HepG2 (cell line): ENCODE data around the gene PBX4. TPM values are rescaled to one million over a fixed set of nuclear protein-coding genes. Genes with fewer than 3 reads are reported as not detected.

Experiments
- ATAC-seq: fragments of 200-7000 bp; cut with Tn5 transposase; 3 replicates; pipeline ENCODE4 v1.9.1; 2020; ENCODE audit warnings: mild to moderate bottlenecking, moderate library complexity
- BruUV-seq: library from RNA; stranded (reverse); fragments of 400-500 nt; replicated peaks from 2 replicates; lab custom pipeline; 2021; lab: Mats Ljungman, UMichigan
- CTCF ChIA-PET: fragments of 300-600 bp; formaldehyde crosslinking; extraction: SDS; loops from one replicate; lab custom pipeline; 2021; ENCODE audit warnings: low total read pairs, inconsistent platforms, low intra/inter-chr PET ratio; lab: Yijun Ruan, JAX
- POLR2A ChIA-PET: fragments of 350-600 bp; sonication (Branson Sonifier 250); formaldehyde crosslinking; loops from one replicate; lab custom pipeline; 2020; ENCODE audit warnings: antibody characterized with exemption, inconsistent platforms; lab: Yijun Ruan, JAX
- DNase-seq: peaks from one replicate; pipeline ENCODE4 v3.0.0-alpha.2; 2015; ENCODE audit warnings: low spot score
- FAIRE-seq: peaks from 3 replicates; lab custom pipeline; 2011; peaks lifted over from hg19 to GRCh38; lab: Jason Lieb, UNC
- H2AFZ ChIP-seq: one replicate; pipeline ENCODE4 v1.6.1; 2011; ENCODE audit warnings: low read length, inconsistent platforms
- H3K27ac ChIP-seq: fragments of 300-600 bp; 3 replicates; pipeline ENCODE4 v1.8.0; 2011; ENCODE audit warnings: mixed run types, mild to moderate bottlenecking, mixed read lengths, low read length, inconsistent platforms; ENCODE audit not compliant: insufficient read depth; ENCODE audit errors: extremely low read length
- H3K27me3 ChIP-seq, 2 experiments: fragments of 200-600 bp in 1 of 2; 2 replicates in 1 of 2; 3 replicates in 1 of 2; pipeline versions ENCODE4 v1.6.0 to v1.8.0; 2011; ENCODE audit warnings: low read length in 2 of 2, mild to moderate bottlenecking in 2 of 2, moderate library complexity in 2 of 2, inconsistent platforms in 1 of 2; ENCODE audit not compliant: insufficient read depth in 2 of 2, control insufficient read depth in 1 of 2
- H3K36me3 ChIP-seq, 2 experiments: fragments of 200-600 bp in 1 of 2; replicated peaks in 1 of 2; 2 replicates in 1 of 2; 3 replicates in 1 of 2; pipeline versions ENCODE4 v1.5.1 to v1.8.0; 2011; ENCODE audit warnings: low read length in 2 of 2, inconsistent platforms in 1 of 2; ENCODE audit not compliant: insufficient read depth in 2 of 2, control insufficient read depth in 1 of 2
- H3K4me1 ChIP-seq: 2 replicates; pipeline ENCODE4 v1.5.1; 2012; ENCODE audit warnings: low read length, inconsistent platforms; ENCODE audit not compliant: insufficient read depth
- H3K4me2 ChIP-seq: 2 replicates; pipeline ENCODE4 v1.6.0; 2011; ENCODE audit warnings: low read depth, low read length, inconsistent platforms
- H3K4me3 ChIP-seq, 3 experiments: fragments of 200-600 bp in 1 of 3; sonication (generic), shearing (Covaris generic) in 1 of 3; replicated peaks in 1 of 3; 2 replicates each; pipeline ENCODE4 v1.5.1; 2011 to 2016; ENCODE audit warnings: low read length in 3 of 3, inconsistent platforms in 2 of 3, low read depth in 2 of 3, mild to moderate bottlenecking in 2 of 3, control low read depth in 1 of 3, mixed read lengths in 1 of 3; ENCODE audit not compliant: insufficient read depth in 1 of 3
- H3K79me2 ChIP-seq: one replicate; pipeline ENCODE4 v1.6.1; 2011; ENCODE audit warnings: low read length, inconsistent platforms; ENCODE audit not compliant: insufficient read depth
- H3K9ac ChIP-seq: 2 replicates; pipeline ENCODE4 v1.6.0; 2011; ENCODE audit warnings: mild to moderate bottlenecking, low read depth, low read length, inconsistent platforms; ENCODE audit not compliant: insufficient read depth
- H3K9me3 ChIP-seq: 2 replicates; pipeline ENCODE4 v1.5.1; 2012; ENCODE audit warnings: mild to moderate bottlenecking, low read length
- H4K20me1 ChIP-seq: 2 replicates; pipeline ENCODE4 v1.6.0; 2011; ENCODE audit warnings: inconsistent platforms, mild to moderate bottlenecking, low read length, moderate library complexity; ENCODE audit not compliant: insufficient read depth
- AGO1 ChIP-seq: fragments of 200-400 bp; formaldehyde crosslinking; IDR thresholded peaks from 2 replicates; pipeline ENCODE4 v1.6.1; 2017; ENCODE audit warnings: mild to moderate bottlenecking, low read depth, low read length, moderate library complexity; ENCODE audit not compliant: poor library complexity, severe bottlenecking
- AHR ChIP-seq: IDR thresholded peaks from 2 replicates; pipeline ENCODE4 v1.6.1; 2018; ENCODE audit warnings: missing genetic modification reagents, missing compliant biosample characterization
- FOXA1 ChIP-seq, 2 experiments: fragments of 450-650 bp in 1 of 2; sonication (generic) in 1 of 2; formaldehyde crosslinking in 1 of 2; IDR thresholded peaks; 2 replicates each; pipeline versions ENCODE4 v1.4.0 to v1.6.1; 2016 to 2020; ENCODE audit warnings: missing genetic modification reagents in 1 of 2
- HMGA1 ChIP-seq: sonication (generic); formaldehyde crosslinking; conservative IDR thresholded peaks from 2 replicates; pipeline ENCODE4 v1.4.0; 2020; ENCODE audit warnings: missing genetic modification reagents
- MAX ChIP-seq: IDR thresholded peaks from 2 replicates; pipeline ENCODE4 v1.6.1; 2012; ENCODE audit warnings: inconsistent platforms
- MTA3 ChIP-seq: sonication (generic); formaldehyde crosslinking; IDR thresholded peaks from 2 replicates; pipeline ENCODE4 v1.4.0; 2020; ENCODE audit warnings: missing genetic modification reagents
- NBN ChIP-seq: fragments of 450-650 bp; conservative IDR thresholded peaks from 2 replicates; pipeline ENCODE4 v1.6.1; 2017
- NFRKB ChIP-seq: fragments of 450-650 bp; IDR thresholded peaks from 2 replicates; pipeline ENCODE4 v1.6.1; 2017
- NR2F1 ChIP-seq, 2 experiments: fragments of 450-650 bp in 1 of 2; formaldehyde crosslinking in 1 of 2; IDR thresholded peaks; 2 replicates each; pipeline versions ENCODE4 v1.5.0 to v1.6.1; 2016 to 2020; ENCODE audit warnings: mild to moderate bottlenecking in 1 of 2, missing compliant biosample characterization in 1 of 2, missing genetic modification reagents in 1 of 2, moderate library complexity in 1 of 2
- NR2F6 ChIP-seq, 2 experiments: IDR thresholded peaks; 2 replicates each; pipeline ENCODE4 v1.6.1; 2016; ENCODE audit warnings: antibody characterized with exemption in 1 of 2, mild to moderate bottlenecking in 1 of 2
- PTBP1 ChIP-seq: fragments of 200-400 bp; formaldehyde crosslinking; IDR thresholded peaks from 2 replicates; pipeline ENCODE4 v1.6.1; 2018; ENCODE audit warnings: low read length, low read depth; ENCODE audit not compliant: poor library complexity, severe bottlenecking
- SMAD9 ChIP-seq: sonication (generic); formaldehyde crosslinking; IDR thresholded peaks from 2 replicates; pipeline ENCODE4 v1.5.1; 2020; ENCODE audit warnings: mild to moderate bottlenecking, missing genetic modification reagents
- SP4 ChIP-seq: sonication (generic); formaldehyde crosslinking; IDR thresholded peaks from 2 replicates; pipeline ENCODE4 v1.8.1; 2023; ENCODE audit warnings: mild to moderate bottlenecking, missing genetic modification reagents
- ZNF138 ChIP-seq: sonication (generic); formaldehyde crosslinking; IDR thresholded peaks from 2 replicates; pipeline ENCODE4 v1.5.0; 2020; ENCODE audit warnings: mild to moderate bottlenecking, low read depth, missing genetic modification reagents
- ZNF567 ChIP-seq: sonication (generic); formaldehyde crosslinking; IDR thresholded peaks from 2 replicates; pipeline ENCODE4 v1.8.1; 2023; ENCODE audit warnings: mild to moderate bottlenecking, missing genetic modification reagents, borderline replicate concordance
- ZNF660 ChIP-seq: sonication (generic); formaldehyde crosslinking; IDR thresholded peaks from 2 replicates; pipeline ENCODE4 v1.5.1; 2020; ENCODE audit warnings: mild to moderate bottlenecking, low read depth, missing genetic modification reagents, borderline replicate concordance
- ZNF775 ChIP-seq: sonication (generic); formaldehyde crosslinking; IDR thresholded peaks from 2 replicates; pipeline ENCODE4 v1.4.0; 2020; ENCODE audit warnings: missing genetic modification reagents, mild to moderate bottlenecking, moderate library complexity, borderline replicate concordance
- ZNF83 ChIP-seq: sonication (generic); formaldehyde crosslinking; IDR thresholded peaks from 2 replicates; pipeline ENCODE4 v1.4.0; 2020; ENCODE audit warnings: missing genetic modification reagents, mild to moderate bottlenecking, borderline replicate concordance
- ZSCAN22 ChIP-seq: sonication (generic); formaldehyde crosslinking; IDR thresholded peaks from 2 replicates; pipeline ENCODE4 v1.4.0; 2020; ENCODE audit warnings: mild to moderate bottlenecking, missing genetic modification reagents
- ZXDC ChIP-seq: sonication (generic); formaldehyde crosslinking; IDR thresholded peaks from 2 replicates; pipeline ENCODE4 v1.5.0; 2020; ENCODE audit warnings: mild to moderate bottlenecking, missing genetic modification reagents
- WGBS: methylation state at CpG from one replicate; pipeline ENCODE4 v1.1.6; 2017; ENCODE audit warnings: low lambda C conversion rate; 5-methylcytosine and 5-hydroxymethylcytosine counted together
- in situ Hi-C: cut with HindIII; loops from 2 replicates; pipeline ENCODE4 v1.10.0; 2017; ENCODE audit warnings: low pct_unique_long_range_greater_than_20kb; ENCODE audit not compliant: extremely low pct_ligation_motif_present
- intact Hi-C: fragments of 100-400 bp; cut with micrococcal nuclease; formaldehyde crosslinking; loops from one replicate; pipeline ENCODE4 v1.10.0; 2022; ENCODE audit not compliant: unreplicated experiment
- polyA plus RNA-seq, 8 experiments: library from polyadenylated mRNA; depleted of rRNA in 3 of 8; stranded (reverse) in 7 of 8; unstranded in 1 of 8; fragments of >200 nt; fragmentation: Illumina TruSeq in 4 of 8; extraction: Trizol in 4 of 8; gene quantifications; 2 replicates each; pipeline versions ENCODE4 v1.2.1 to v1.2.3, GENCODE V29; 2011 to 2016; ENCODE audit warnings: low read depth in 4 of 8, missing spikeins in 1 of 8, mixed read lengths in 1 of 8; ENCODE audit not compliant: insufficient read depth in 1 of 8
- total RNA-seq, 5 experiments: library from RNA; depleted of rRNA; stranded (reverse); fragments of >200 nt; fragmentation: Illumina TruSeq; extraction: Trizol; gene quantifications; 2 replicates each; pipeline ENCODE4 v1.2.3, GENCODE V29; 2016; ENCODE audit warnings: low read depth in 1 of 5

PBX4 gene
- total and polyA plus RNA-seq, 2 of the 13 experiments (the other 11 are each of a cell fraction or from before 2014, with no cell fraction given) = not detected

- no peak overlapping the region for H3K27ac ChIP-seq
- no peaks in the 10 kb centered on the region for H3K36me3 ChIP-seq
- POLR2A ChIA-PET = no interaction called here
- no peak for ATAC-seq
- no peak for FAIRE-seq
- H2AFZ ChIP-seq = no peak overlapping the region
- H3K4me2 ChIP-seq = peak overlapping the region; percentile 50; the same call in 1 of the 2 replicates
- CTCF ChIA-PET = no interaction called here
- H3K9ac ChIP-seq = no peak overlapping the region
- 92% methylated on average over 42 of the region's 59 CpGs for WGBS
- in situ Hi-C loops = loop anchor here (5.0 to 25.0 kb wide), 2 partner anchors 105 to 425 kb away; partner anchors contain the start of gene GMIP
- H3K27me3 ChIP-seq = 0 out of 5 replicates have a peak, but pooled peaks cover 0 to 6% of the 10 kb centered on the region in 2 experiments
- BruUV-seq = no TSS peak
- DNase-seq = no peak
- H3K4me1 ChIP-seq = peaks cover 8% of the 10 kb centered on the region; the same call in 1 of the 2 replicates
- H4K20me1 ChIP-seq = no peaks in the 10 kb centered on the region
- intact Hi-C loops = no loop called here
- H3K4me3 ChIP-seq = 0 out of 6 replicates have a peak overlapping the region, but pooled peaks of 1 of the 3 experiments have one; percentile 61
- no peaks in the 10 kb centered on the region for H3K9me3 ChIP-seq
- H3K79me2 ChIP-seq = no peaks in the 10 kb centered on the region
- TF ChIP-seq ZSCAN22 (CRISPR knock-in tag) (peak; percentile 87), ZNF660 (CRISPR knock-in tag) (no peak), ZXDC (no peak), AHR (CRISPR knock-in tag) (no peak), FOXA1 (IDR thresholded peaks at IDR 0.05) (no peak), FOXA1 (CRISPR knock-in tag; IDR thresholded peaks at IDR 0.05) (no peak), NBN (no peak), NFRKB (no peak), AGO1 (peak; percentile 12), ZNF138 (CRISPR knock-in tag) (no peak), ZNF567 (CRISPR knock-in tag) (no peak), MTA3 (no peak), MAX (no peak), ZNF775 (CRISPR knock-in tag) (no peak), HMGA1 (CRISPR knock-in tag) (no peak), PTBP1 (no peak), NR2F1 (CRISPR knock-in tag; IDR thresholded peaks at IDR 0.05) (no peak), SP4 (CRISPR knock-in tag) (no peak), SMAD9 (no peak), ZNF83 (CRISPR knock-in tag) (no peak), NR2F6 (IDR thresholded peaks at IDR 0.05) (no peak), NR2F6 (CRISPR knock-in tag; IDR thresholded peaks at IDR 0.05) (no peak)
Measured at GRCh38 chr19:19537075-19538048, 81.1 kb downstream of the PBX4 start.
